Mucosa of rectum (tissue), 2 donors: ENCODE data around the gene XXYLT1.
A peak's percentile ranks its signal among the peaks of the same experiment; 100 is the strongest.

Source experiments
- H3K27ac ChIP-seq, 2 donors: one replicate each; pipeline ENCODE4 v1.7.0; 2013; ENCODE audit warnings: inconsistent platforms in 2 of 2, low read depth in 2 of 2, low read length in 2 of 2
- H3K27me3 ChIP-seq, 2 donors: one replicate each; pipeline ENCODE4 v1.7.0; 2013; ENCODE audit warnings: low read length in 2 of 2; ENCODE audit not compliant: control insufficient read depth in 2 of 2, insufficient read depth in 2 of 2
- H3K36me3 ChIP-seq, 2 donors: one replicate each; pipeline ENCODE4 v1.7.0; 2013; ENCODE audit warnings: low read length in 2 of 2; ENCODE audit not compliant: control insufficient read depth in 2 of 2, insufficient read depth in 2 of 2
- H3K4me1 ChIP-seq, 2 donors: one replicate each; pipeline ENCODE4 v1.7.0; 2013; ENCODE audit warnings: low read length in 2 of 2, mild to moderate bottlenecking in 1 of 2; ENCODE audit not compliant: control insufficient read depth in 2 of 2, insufficient read depth in 2 of 2
- H3K4me3 ChIP-seq, 2 donors: one replicate each; pipeline ENCODE4 v1.7.0; 2013; ENCODE audit warnings: low read length in 2 of 2
- H3K9ac ChIP-seq, 2 donors: one replicate each; pipeline ENCODE4 v1.7.0; 2013; ENCODE audit warnings: low read length in 2 of 2, low read depth in 1 of 2, mild to moderate bottlenecking in 1 of 2
- H3K9me3 ChIP-seq, 2 donors: one replicate each; pipeline ENCODE4 v1.7.0; 2013; ENCODE audit warnings: low read length in 2 of 2; ENCODE audit not compliant: control insufficient read depth in 2 of 2
- donor health status: healthy.
- donor health status: Normal muscosa, but diverticular disease.

The XXYLT1 gene

DNA sequence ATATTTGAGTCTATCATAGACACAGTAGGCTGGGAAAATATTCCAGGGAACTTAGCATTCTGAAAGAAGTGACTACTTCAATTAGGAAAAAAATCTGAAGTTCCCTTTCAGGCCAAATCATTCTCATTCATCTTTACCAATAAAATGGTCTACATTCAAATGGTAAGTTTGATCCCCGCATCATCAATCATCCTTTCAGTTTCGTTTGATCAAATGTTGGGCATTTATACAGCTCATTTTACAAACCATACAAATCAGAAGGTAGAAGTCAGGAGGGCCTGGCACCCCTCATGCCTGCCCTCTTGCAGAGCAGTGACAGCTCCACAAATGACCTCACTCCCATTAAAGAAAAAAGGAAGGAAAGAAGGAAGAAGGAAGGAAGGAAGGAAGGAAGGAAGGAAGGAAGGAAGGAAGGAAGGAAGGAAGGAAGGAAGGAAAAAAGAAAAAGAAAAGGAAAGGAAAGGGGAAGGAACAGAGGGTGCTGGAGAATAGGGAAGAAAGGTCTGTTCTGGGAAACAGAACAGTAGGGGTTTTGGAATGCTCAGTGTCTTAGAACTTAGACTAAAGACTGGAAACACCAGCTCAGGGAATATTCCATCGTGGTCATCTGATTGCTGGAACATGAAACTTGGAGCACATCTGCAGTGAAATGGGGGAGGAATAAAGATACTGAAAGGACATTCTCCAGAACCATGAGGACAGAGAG lies 86.1 kb downstream of the XXYLT1 start:
- Histone ChIP-seq H3K36me3 (no peaks in the 10 kb centered on the region), H3K4me1 (peaks cover under 1 to 3% of the 10 kb centered on the region in 2 donors), H3K27me3 (no peaks in the 10 kb centered on the region), H3K9me3 (no peaks in the 10 kb centered on the region), H3K27ac (no peak overlapping the region), H3K9ac (no peak overlapping the region), H3K4me3 (no peak overlapping the region)

DNA sequence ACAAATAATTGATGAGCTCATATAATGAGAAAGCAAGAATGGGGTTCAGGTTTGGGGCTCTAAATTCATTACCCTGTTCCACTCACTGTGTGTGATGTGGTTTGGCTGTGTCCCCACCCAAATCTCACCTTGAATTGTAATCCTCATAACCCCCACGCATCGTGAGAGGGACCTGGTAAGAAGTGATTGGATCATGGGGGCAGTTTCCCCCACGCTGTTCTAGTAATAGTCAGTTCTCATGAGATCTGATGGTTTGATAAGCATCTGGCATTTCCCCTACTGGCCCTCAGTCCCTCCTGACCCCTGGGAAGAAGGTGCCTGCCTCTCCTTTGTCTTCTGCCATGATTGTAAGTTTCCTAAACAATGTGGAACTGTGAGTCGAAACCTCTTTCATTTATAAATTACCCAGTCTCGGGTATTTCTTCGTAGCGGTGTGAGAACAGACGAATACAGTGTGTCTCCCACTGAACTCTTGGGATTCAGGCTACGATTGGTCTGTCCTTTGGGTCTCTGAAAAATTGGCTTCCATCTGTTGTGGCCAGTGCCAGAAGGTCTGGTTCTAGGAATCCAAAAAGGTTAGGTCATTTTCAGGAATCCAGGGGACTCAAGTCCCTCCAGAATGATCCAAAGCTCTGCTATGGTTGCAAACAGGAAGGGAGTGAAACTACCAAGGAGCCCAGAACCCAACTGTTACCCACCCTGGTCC lies 87.7 kb downstream of the XXYLT1 start:
- Histone ChIP-seq H3K4me1 (peaks cover 3% of the 10 kb centered on the region in 2 donors), H3K36me3 (no peaks in the 10 kb centered on the region), H3K27ac (no peak overlapping the region)

DNA sequence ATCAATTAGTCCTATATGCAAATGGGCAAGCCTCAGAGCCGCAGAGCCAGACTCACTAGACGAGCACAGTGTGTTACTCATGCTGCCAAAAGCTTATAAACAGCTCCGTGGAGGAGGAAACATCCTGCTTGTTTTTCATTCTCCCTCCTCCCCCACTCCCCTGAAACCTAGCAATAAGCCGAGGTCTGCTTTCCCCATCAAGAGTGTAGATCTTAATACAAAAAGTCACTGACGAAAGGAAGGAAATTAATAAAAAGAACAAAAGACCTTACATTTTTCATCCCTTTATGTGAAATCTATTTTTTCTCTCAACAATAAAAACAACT lies 88.5 kb downstream of the XXYLT1 start:
- Histone ChIP-seq H3K9ac (no peak overlapping the region), H3K4me1 (peaks cover 3% of the 10 kb centered on the region in 2 donors), H3K4me3 (no peak overlapping the region), H3K27ac (no peak overlapping the region), H3K9me3 (no peaks in the 10 kb centered on the region), H3K36me3 (no peaks in the 10 kb centered on the region), H3K27me3 (no peaks in the 10 kb centered on the region)

More for the DNA sequence above, 87.7 kb downstream of the XXYLT1 start:
- Histone ChIP-seq H3K27me3 (no peaks in the 10 kb centered on the region), H3K9ac (no peak overlapping the region), H3K9me3 (no peaks in the 10 kb centered on the region), H3K4me3 (no peak overlapping the region)

DNA sequence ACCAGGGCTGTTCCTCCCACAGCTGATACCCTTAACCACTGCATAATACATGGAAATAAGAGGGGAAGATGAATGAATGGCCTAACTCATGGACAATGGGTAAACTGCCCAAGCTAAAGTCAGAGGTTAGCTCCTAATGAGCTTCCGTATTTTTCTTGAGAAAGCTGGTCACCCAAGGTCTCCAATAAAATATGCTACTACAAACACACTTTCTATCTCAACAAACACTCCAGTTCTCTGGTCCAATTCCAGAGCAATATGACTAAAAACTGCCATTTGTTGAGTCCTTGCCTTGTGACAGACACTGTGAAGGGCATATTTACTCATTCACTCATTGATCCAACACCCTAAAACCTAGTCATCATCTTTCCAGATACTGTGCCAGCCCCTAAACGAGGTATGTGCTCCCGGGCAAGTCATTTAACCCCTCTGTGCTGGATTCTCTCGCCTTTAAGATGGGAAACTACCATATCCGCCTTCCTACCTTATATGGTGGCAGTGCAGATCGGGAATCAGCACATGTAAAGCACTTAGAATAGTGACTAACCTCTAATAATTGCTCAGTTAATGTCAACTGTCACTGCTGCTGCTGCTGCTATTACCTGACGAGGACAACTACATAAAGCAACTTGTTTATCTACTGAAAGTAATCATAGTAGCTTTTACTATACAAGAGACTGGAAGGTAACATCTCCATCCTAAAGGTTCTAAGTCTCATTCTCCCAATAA lies 89.1 kb downstream of the XXYLT1 start:
- peak overlapping the region in 1 of 2 donors; percentile 35 for H3K27ac ChIP-seq
- H3K4me1 ChIP-seq: peaks cover 3% of the 10 kb centered on the region in 2 donors
- no peaks in the 10 kb centered on the region for H3K36me3 ChIP-seq
- H3K27me3 ChIP-seq: no peaks in the 10 kb centered on the region
- H3K9me3 ChIP-seq: no peaks in the 10 kb centered on the region
- H3K4me3 ChIP-seq: no peak overlapping the region
- no peak overlapping the region for H3K9ac ChIP-seq

DNA sequence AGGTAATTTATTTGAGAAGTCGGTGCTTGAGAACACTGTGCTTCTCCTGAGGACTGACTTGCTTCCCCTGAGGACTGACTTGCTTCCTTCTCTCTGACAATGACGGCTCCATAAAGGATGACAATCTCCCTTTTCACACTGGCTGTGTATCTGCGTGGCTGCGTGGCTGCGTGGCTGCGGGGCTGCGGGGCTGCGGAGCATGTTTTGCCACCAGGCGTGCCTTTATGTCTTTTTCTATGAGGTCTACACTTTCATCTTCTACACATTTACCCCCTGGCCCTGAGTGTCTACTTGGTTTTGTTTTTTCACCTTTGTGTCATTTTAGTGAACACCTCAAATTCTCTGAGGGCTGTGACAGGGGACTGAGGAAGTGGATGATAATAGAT lies 89.9 kb downstream of the XXYLT1 start:
- H3K27ac ChIP-seq: no peak overlapping the region
- H3K4me3 ChIP-seq: no peak overlapping the region
- peaks cover 3% of the 10 kb centered on the region in 2 donors for H3K4me1 ChIP-seq
- no peak overlapping the region for H3K9ac ChIP-seq
- no peaks in the 10 kb centered on the region for H3K27me3 ChIP-seq
- H3K36me3 ChIP-seq: no peaks in the 10 kb centered on the region
- no peaks in the 10 kb centered on the region for H3K9me3 ChIP-seq

DNA sequence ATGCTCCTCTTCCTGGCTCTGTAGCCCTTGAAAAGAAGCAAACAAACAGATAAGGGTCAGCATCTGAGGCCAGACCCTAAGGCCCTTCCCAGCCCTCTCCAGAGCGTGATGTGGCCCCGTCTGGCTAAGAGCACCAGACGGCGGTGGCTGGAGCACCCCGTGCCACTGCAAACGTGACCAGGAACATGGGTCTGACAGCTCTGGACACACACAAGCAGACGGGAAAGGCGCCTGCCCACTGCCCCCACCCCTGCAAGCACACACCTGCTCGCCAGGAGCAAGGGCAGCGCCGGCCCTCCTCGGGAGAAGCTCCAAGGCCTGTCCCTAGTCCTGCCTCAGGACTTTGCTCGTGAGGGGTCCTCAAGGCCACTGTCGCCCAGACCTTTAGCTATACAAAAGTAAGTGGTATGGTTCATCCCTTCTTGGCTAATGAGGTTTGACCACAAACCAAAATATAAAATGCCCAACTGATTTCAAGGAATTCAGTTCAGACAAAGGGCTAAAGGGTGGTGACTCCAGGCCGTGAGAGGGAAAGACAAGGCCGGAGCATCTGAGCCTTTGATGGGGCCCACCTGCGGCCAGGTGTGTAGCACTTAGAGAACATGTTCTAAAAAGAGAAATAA lies 90.4 kb downstream of the XXYLT1 start:
- Histone ChIP-seq H3K9ac (no peak overlapping the region), H3K9me3 (no peaks in the 10 kb centered on the region), H3K4me3 (no peak overlapping the region), H3K27me3 (no peaks in the 10 kb centered on the region), H3K36me3 (no peaks in the 10 kb centered on the region), H3K4me1 (peaks cover 0 to 3% of the 10 kb centered on the region in 2 donors), H3K27ac (peak overlapping the region in 1 of 2 donors; percentile 44)

DNA sequence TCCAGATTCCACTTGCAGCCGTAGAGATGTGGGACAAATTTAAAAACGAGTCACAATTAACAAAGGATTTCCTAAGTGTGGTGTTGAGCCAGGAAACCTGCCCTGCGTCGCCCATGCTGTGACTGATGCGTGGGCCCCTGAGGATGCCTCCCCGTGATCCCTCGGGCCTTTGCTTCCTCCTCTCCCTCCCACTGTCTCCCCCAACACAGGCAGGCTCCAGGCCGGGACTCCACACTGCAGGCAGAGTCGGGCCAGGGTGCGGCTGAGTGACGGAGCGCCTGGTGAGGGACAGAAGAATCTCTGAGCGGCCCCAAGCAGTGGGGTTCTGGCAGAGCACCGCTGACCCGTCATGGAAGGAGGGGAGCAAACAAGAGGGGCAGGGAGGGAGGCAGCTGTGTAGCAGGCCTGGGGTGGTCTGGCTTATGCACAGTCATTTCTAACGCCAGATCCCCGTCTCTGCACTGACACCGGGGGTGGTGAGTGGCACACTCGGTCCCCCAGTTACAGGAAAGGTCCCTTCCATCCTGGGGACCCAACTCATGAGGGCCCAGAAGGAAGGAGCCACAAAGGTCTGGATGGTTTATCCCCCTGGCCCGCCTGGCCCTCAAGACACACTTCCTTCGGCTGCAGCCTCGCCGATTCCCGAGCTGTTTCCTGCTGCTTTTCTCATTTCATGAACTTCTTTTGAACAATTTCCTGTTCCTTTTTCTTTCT lies 91.0 kb downstream of the XXYLT1 start:
- Histone ChIP-seq H3K27ac (peak overlapping the region; percentile 8 to 44), H3K4me1 (peaks cover 0 to 3% of the 10 kb centered on the region in 2 donors), H3K9me3 (no peaks in the 10 kb centered on the region), H3K36me3 (no peaks in the 10 kb centered on the region), H3K4me3 (no peak overlapping the region), H3K9ac (no peak overlapping the region), H3K27me3 (no peaks in the 10 kb centered on the region)

DNA sequence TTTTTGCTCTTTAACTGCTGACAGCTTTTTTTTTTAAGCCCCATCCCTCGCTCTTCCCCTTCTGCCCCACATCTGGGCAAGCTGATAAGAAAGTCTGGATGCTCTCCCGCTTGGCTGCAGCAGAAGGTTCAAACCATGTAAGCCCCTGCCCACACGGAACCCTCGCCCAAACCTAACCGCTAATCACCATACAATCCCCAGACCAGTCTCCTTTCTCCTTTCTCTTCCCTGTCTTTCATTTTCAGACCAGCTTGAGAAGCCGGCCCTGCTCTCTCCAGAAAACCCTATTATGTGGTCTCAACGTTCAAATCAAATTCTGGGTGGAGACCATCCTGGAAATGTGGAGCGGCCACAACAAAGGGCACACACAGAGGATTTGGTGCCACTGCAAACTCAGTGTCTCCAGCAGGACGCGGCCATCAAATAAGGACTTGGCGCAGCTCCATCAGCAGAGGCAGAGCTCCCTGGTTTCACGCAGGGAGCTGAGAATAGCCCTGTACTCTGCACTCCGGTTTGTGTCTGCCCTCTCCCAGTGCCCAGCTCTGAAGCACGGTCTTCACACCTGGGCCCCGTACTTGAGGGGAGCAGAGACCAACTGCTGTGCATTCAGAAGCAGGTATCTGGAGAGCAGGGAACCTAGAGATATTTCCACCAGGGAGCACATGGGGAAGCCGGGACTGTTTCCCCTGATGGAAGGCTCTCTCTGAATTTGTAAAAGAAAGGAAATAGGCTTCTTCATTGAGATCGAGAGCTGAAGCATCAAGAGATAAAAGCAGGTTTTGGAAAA lies 92.6 kb downstream of the XXYLT1 start:
- Histone ChIP-seq H3K9me3 (no peaks in the 10 kb centered on the region), H3K36me3 (no peaks in the 10 kb centered on the region), H3K4me1 (peaks cover 0 to 3% of the 10 kb centered on the region in 2 donors), H3K27me3 (no peaks in the 10 kb centered on the region), H3K4me3 (no peak overlapping the region), H3K27ac (no peak overlapping the region), H3K9ac (no peak overlapping the region)

DNA sequence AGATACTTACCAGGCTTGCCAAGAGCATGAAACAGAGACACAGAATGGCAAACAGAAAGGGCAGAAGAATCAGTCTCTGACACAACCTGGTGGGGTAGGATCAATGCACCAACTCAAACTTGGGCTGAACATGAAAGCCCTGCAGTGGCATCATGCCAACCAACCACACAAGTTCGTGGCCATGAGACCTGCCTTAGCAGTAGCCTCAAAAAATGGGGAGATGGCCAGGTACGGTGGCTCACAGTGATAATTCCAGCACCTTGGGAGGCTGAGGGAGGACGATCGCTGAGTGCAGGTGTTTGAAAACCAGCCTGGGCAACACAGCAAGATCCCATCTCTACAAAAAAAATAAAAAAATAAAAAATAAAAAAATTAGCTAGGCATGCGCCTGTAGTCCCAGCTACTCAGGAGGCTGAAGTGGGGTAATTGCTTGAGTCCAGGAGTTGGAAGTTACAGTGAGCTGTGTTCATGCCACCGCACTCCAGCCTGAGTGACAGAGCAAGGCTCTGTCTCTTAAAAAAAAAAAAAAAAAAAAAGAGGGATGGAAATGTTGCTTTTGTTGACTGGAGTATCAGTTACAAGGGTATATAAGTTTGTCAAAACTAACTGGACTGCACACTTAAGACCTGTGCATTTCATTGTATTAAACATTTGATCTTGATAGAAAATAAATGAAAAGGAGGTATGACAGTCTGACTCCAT lies 93.4 kb downstream of the XXYLT1 start:
- no peak overlapping the region for H3K9ac ChIP-seq
- H3K36me3 ChIP-seq: no peaks in the 10 kb centered on the region
- no peaks in the 10 kb centered on the region for H3K9me3 ChIP-seq
- no peaks in the 10 kb centered on the region for H3K27me3 ChIP-seq
- peaks cover 0 to 3% of the 10 kb centered on the region in 2 donors for H3K4me1 ChIP-seq
- H3K4me3 ChIP-seq: no peak overlapping the region
- H3K27ac ChIP-seq: no peak overlapping the region
